Measurements from ENCODE around the gene S100A8.
A peak's percentile ranks its signal among the peaks of the same experiment; 100 is the strongest.
"Not testable (repeated sequence)": the region's sequence is repeated elsewhere in the genome, so short reads cannot be mapped to it uniquely, and the experiment has no call there.

S100A8 gene

GRCh38 chr1:153390938-153391710 lies at the start of gene S100A8:
Gene S100A8, minus strand, starts transcription at chr1:153391073. Its CDS starts 538 bp downstream, at chr1:153390535.
- no peak for DNase-seq (ENCODE audit: low read depth in 2 of 2)

- DNase-seq (ENCODE audit: low read depth in 2 of 2) = no peak
These were observed 48.4 kb upstream of the S100A8 start for GRCh38 chr1:153439273-153439672.

- DNase-seq (ENCODE audit: low read depth in 2 of 2) = no peak
These were observed 47.7 kb upstream of the S100A8 start for GRCh38 chr1:153438599-153438998.

GRCh38 chr1:153437236-153437635 lies 46.4 kb upstream of the S100A8 start:
- DNase-seq (ENCODE audit: low read depth in 2 of 2) = no peak

DNA sequence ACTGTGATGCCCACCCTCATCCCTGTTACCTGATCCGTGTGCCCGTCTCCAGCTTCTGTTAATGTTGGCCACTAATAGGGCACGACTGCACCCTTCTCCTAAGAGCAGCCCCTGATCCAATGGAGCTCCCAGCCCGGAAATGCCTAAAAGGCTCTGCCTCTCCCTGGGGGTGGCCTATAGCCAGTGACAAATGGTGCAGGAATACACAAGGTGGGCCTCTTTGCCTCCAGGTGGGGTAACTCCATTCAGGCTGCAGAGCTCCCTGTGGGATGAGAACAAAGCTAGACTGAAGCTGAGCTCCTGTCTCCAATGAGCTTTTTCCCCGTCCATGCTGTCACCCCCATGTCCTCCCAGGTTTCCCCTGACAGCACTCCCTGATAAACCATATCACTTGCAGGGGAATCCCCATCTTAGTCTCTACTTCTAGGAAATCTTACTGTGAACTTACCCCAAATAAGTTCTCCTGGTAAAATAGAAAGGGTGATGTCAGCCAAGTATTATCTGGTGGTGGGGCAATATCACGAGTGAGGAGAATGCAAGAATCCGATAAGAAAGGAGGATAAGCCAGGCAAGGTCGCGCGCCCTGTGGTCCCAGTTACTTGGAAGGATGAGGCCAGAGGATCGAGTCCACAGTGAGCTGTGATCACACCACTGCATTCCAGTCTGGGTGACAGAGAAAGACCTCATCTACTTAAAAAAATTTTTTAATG lies 44.0 kb upstream of the S100A8 start:
- no peak for DNase-seq (ENCODE audit: low read depth in 2 of 2)

GRCh38 chr1:153432874-153433681 lies 42.2 kb upstream of the S100A8 start:
- no peak for DNase-seq (ENCODE audit: low read depth in 2 of 2)

DNA sequence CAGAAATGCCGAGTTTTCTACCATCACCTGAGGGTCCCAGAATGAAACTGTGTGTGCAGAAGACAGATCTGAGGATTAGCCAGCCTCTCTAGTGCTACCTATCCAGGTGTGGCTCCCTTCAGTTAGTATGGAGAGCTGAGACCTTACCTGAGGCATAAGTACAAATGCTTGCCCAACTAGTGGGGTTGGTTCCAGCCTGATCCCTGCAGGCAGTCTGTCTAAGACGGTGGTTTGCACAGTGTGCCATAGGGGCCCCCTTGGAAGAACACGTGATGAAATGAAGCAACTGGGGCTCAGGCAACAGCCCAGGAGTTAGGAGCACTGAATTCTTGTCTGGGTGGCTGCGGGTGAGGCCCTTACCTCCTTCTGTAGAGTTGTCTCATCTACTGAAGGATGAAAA lies 41.1 kb upstream of the S100A8 start:
- no peak for DNase-seq (ENCODE audit: low read depth in 2 of 2)

DNA sequence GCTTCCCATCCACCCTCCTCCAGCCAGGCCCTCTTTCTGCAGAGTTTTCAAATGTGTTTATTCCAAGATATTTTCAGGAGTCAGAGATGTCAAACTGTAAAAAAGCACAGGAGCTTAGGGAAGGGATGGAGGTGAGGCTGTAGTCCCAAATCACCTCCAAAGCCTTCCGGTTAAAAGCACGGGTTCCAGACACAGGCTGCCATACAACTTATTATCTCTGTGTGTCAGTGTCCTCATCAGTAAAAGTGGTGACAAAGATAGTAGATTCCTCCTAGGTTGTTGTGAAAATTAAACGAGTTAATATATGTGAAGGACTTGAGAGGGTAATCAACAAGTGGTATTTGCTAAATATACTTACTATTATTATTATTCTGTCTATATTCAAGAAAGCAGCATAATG lies 40.6 kb upstream of the S100A8 start:
- DNase-seq (ENCODE audit: low read depth in 2 of 2) = no peak

DNA sequence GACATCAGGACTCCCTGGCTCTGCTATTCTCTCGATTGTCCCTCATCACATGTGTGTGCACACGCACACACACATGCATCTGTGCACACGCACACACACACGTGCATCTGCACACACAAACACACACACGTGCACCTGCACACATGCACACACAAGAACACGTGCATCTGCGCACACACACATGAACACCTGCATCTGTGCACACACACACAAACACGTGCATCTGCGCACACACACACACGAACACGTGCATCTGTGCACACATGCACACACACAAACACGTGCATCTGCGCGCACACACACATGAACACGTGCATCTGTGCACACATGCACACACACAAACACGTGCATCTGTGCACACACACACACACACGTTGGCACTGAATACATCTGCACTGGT lies 40.1 kb upstream of the S100A8 start:
- no peak for DNase-seq (ENCODE audit: low read depth in 2 of 2)

DNA sequence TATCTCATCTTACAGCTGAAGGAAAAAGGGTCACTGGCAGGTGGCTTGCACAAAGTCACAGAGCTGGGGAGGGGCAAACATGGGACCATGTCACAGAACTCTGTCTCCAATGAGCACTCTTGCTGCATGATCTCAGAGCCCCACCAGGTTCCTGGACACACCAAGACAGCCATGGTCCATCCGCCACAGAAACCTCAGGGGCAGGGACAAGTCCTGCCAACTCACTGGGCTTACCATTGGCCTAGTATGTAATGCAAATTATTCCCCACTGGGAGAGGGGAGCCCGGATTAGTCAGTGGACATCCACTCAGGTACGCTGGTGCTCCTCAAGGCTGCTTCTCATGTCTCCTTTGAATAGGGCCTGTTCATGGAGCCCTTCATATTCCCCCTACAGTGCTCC lies 39.7 kb upstream of the S100A8 start:
- no peak for DNase-seq (ENCODE audit: low read depth in 2 of 2)

DNA sequence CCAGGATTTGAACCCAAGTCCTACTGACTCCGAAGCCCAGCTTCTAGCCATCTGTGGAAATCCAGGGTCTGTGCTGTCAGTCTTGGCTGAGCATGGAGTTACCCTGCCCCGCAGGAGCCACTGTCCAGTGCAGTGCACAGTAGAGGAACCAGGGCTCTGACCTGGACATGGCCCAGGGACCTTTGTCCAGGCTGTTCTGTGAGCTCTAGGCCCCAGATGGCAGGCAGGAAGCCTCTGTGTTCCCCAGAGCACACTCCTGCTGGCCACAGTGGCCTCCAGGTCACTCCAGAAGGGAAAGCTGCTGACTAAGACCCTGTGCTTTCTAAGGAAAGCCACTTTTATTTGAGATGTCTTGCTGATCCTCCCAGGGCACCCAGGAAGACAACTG lies 39.3 kb upstream of the S100A8 start:
- no peak for DNase-seq (ENCODE audit: low read depth in 2 of 2)

- no peak for DNase-seq (ENCODE audit: low read depth in 2 of 2)
These were observed 38.6 kb upstream of the S100A8 start for GRCh38 chr1:153429266-153430165.

DNA sequence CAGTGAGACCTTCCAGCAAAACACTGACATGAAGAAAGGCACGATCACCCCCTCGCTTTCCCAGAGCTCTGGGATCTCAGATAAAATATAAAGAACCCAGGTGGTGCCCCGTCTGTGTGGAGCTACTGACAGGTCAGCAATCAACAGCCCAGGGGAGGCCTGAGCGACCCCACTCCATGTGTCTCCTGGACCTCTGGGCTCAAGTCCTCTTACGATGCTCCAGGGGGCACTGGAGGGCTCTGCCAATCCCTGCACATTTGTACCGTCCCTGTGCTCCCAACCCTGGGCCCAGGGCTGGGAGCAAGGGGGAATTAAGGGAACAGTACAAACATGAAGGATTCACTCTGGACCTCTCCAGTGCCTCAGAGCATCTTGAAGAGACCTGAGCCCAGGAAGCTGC lies 37.9 kb upstream of the S100A8 start:
- no peak for DNase-seq (ENCODE audit: low read depth in 2 of 2)

DNA sequence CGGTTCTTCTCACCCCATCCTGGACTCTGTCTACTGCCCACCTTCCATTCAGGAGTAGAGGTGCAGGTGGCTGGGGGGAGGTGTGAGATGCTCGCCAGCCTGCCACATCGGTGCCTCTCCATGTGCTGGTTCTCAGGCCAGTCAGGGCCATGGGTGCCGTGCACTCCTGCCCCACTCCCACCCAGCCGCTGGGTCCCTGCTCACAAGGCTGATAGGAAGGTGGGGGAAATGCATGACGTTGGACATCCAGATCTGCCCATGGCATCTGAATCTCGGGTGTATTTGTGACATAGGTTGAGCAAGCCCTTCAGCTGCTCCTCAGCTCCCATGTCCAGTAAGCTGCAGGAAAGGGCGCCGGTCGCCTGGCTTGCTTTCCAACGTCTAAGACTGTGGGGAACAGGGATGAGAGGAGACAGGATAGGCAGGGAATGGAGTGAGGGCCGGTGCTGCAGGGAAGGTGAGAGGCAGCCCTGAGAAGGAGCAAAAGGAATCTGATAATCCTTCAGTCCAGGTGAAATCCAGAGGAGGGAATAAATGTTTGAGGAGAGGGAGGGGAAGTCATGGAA lies 37.3 kb upstream of the S100A8 start:
- DNase-seq (ENCODE audit: low read depth in 2 of 2) = no peak

GRCh38 chr1:153426809-153427208 lies 35.9 kb upstream of the S100A8 start:
- no peak for DNase-seq (ENCODE audit: low read depth in 2 of 2)

DNA sequence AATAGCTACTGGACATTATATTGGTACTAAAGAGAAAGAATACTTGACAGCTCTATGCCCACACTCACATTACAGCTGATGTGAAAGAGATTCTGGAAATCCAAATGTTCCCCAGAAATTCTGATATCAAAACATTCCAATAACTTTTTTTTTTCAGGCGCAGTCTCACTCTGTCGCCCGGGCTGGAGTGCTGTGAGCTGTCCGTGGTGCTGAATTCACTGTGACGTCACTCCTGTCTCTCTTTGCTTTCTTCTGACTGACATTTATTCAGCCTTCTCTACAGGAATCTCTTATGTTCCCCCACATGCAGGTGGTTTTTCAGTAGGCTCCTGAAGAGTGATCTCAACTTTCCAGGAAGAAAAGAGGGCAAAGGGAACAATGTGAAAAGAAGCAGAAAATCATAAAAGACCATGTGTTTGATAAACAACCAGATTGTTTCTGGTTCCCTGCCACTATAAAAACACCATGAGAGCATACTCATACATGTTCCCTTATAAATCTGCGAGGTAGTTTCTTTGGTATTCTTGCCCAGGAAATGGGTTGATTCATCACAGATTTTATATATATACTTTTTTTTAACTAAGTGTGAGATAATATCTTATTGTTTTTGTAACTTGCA lies 31.7 kb upstream of the S100A8 start:
- DNase-seq (ENCODE audit: low read depth in 2 of 2) = peak; percentile 56 to 58

DNA sequence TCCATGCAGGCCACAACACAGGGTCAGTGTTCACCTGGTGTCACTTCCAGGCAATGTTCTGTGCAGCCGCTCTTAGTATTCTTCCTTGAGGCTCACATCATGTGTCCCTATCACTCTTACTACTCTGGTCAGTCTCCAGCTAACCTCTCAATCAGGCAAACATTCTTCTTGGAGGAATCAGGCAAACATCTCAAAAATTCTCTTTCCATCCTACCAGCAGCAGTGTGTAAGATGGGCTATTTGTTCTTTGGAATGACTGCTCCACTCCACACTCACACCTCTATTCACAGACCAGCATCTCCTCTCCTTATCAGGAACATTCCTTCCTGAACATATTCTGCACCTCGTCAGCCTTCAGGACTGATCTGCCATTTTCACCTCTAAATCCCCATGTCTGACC lies 29.4 kb upstream of the S100A8 start:
- DNase-seq (ENCODE audit: low read depth in 2 of 2) = no peak

- DNase-seq (ENCODE audit: low read depth in 2 of 2) = not testable (repeated sequence)
These were observed 28.5 kb upstream of the S100A8 start for GRCh38 chr1:153419436-153419793.

GRCh38 chr1:153418758-153419435 lies 28.0 kb upstream of the S100A8 start:
- DNase-seq (ENCODE audit: low read depth in 2 of 2) = not testable (repeated sequence)
